HUES6 (cell line): ENCODE results near the gene SEPTIN2.
"Not testable (repeated sequence)": the region's sequence is repeated elsewhere in the genome, so short reads cannot be mapped to it uniquely, and the experiment has no call there.

Source experiments
- H3K27ac ChIP-seq: 2 replicates; pipeline ENCODE4 v1.7.0; 2013; ENCODE audit warnings: low read depth, mild to moderate bottlenecking, low read length, inconsistent platforms
- H3K27me3 ChIP-seq: 2 replicates; pipeline ENCODE4 v1.6.1; 2013; ENCODE audit warnings: low read length; ENCODE audit not compliant: control insufficient read depth, insufficient read depth
- H3K36me3 ChIP-seq: 2 replicates; pipeline ENCODE4 v1.6.1; 2013; ENCODE audit warnings: low read length; ENCODE audit not compliant: control insufficient read depth, insufficient read depth
- H3K4me1 ChIP-seq: 2 replicates; pipeline ENCODE4 v1.6.1; 2013; ENCODE audit warnings: low read length; ENCODE audit not compliant: control insufficient read depth, insufficient read depth
- H3K4me3 ChIP-seq: 2 replicates; pipeline ENCODE4 v1.5.1; 2013; ENCODE audit warnings: low read depth, low read length
- H3K9ac ChIP-seq: one replicate; pipeline ENCODE4 v1.6.1; 2013; ENCODE audit warnings: mild to moderate bottlenecking, low read length
- H3K9me3 ChIP-seq: 2 replicates; pipeline ENCODE4 v1.6.1; 2013; ENCODE audit warnings: low read depth, low read length; ENCODE audit not compliant: control insufficient read depth, insufficient read depth

SEPTIN2 gene

DNA sequence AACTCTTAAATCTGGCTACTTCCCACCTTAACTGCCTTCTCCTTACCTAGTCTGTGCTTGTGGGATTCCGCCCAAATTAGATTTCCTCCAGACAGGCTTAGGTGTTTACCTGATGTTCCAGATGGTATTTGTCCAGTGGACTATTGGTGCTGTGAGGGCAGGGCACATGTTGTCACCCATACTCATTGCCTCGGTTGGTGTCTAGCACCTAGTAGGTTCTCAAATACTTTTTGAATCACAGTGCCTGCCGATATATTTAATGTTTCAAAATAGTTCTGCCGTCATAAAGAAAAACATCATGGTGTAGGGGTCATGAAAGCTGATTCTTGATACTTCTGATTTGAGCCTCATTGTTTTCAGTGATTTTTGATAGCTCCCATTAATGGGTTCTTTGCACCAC is 1.1 kb downstream of the SEPTIN2 start:
- Histone ChIP-seq H3K9ac (peak overlapping the region; percentile 99), H3K27me3 (no peaks in the 10 kb centered on the region), H3K36me3 (peaks cover 11% of the 10 kb centered on the region), H3K27ac (peak overlapping the region; percentile 100; the same call in 1 of the 2 replicates), H3K4me3 (peak overlapping the region; percentile 97), H3K9me3 (no peaks in the 10 kb centered on the region), H3K4me1 (peaks cover 50% of the 10 kb centered on the region)

DNA sequence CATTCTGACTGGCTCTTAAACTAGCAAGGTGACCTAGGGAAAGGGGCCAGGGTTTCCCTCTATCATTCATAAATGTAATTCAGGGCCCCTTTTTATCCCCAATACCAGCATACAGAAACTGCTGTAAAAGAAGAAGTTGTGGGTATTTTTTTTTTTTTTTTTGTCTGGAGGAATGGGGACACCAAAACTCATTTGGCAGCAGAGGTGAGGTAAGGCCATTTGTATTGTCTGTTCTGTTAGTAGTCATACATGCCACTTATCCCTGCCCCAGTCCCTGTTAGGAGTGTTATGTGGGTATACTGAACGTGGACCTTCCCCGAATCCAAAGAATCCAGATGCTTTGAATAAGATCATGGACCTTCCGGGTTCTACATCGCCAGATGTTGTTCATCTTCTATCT is 1.7 kb downstream of the SEPTIN2 start:
- H3K36me3 ChIP-seq, result peaks cover 11% of the 10 kb centered on the region
- H3K27ac ChIP-seq, result no peak overlapping the region
- H3K4me3 ChIP-seq, result peak overlapping the region; percentile 97
- H3K4me1 ChIP-seq, result peaks cover 50% of the 10 kb centered on the region
- H3K27me3 ChIP-seq, result no peaks in the 10 kb centered on the region
- no peaks in the 10 kb centered on the region for H3K9me3 ChIP-seq
- peak overlapping the region; percentile 99 for H3K9ac ChIP-seq

DNA sequence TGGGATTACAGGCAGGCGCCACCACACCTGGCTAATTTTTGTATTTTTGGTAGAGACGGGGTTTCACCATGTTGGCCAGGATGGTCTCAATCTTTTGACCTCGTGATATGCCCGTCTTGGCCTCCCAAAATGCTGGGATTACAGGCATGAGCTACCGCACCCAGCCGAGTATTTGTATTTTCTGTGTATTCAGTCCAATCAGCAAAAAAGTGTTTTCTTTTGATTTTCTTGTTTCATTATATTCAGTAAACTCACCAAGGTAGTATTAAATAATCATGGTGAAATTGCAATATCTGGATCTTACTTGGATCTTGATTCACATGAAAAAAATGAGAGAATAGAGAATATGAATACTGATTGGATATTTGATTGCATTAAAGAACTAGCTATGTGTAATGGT is 3.1 kb downstream of the SEPTIN2 start:
- not testable (repeated sequence) for H3K9me3 ChIP-seq, H3K9ac ChIP-seq, H3K27ac ChIP-seq, H3K27me3 ChIP-seq
- peaks cover 12% of the 10 kb centered on the region for H3K36me3 ChIP-seq
- peak overlapping the region; percentile 27 for H3K4me3 ChIP-seq
- H3K4me1 ChIP-seq, result peaks cover 39% of the 10 kb centered on the region

DNA sequence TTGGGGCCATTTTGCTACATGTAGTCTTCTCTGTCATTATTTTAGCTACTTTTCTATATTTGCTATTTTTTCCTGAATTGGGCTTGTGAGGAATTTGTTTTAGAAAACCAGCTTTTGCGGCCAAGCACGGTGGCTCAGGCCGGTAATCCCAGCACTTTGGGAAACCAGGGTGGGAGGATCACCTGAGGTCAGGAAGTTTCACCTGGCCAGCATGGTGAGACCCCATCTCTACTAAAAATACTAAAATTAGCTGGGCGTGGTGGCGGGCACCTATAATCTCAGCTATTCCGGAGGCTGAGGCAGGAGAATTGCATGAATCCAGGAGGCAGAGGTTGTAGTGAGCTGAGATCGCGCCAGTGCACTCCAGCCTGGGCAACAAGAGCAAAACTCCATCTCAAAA is 4.7 kb downstream of the SEPTIN2 start:
- Histone ChIP-seq H3K27me3 (no peaks in the 10 kb centered on the region), H3K4me1 (peaks cover 34% of the 10 kb centered on the region), H3K4me3 (no peak overlapping the region), H3K9ac (no peak overlapping the region), H3K9me3 (no peaks in the 10 kb centered on the region), H3K36me3 (peaks cover 28% of the 10 kb centered on the region), H3K27ac (no peak overlapping the region)

DNA sequence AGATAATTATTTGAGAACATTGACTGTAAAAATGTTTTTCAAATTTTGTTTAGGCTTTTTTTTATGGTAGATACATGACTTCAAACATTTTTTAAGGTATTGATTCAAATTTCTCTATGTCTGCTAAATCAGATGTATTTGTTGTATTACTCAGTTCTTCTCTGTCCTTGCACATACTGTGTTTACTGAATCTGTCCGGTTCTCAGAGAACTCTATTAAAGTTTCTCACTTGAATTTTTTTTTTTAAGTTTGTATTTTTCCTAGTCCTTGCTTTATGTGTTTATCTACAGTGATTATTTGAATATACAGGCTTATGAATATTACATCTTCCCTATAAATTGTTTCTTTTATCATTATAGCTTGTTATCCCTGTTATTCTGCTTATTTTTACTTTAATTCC is 5.3 kb downstream of the SEPTIN2 start:
- peaks cover 34% of the 10 kb centered on the region for H3K4me1 ChIP-seq
- peaks cover 34% of the 10 kb centered on the region for H3K36me3 ChIP-seq
- H3K9me3 ChIP-seq, result no peaks in the 10 kb centered on the region
- no peak overlapping the region for H3K4me3 ChIP-seq
- H3K27ac ChIP-seq, result no peak overlapping the region
- no peak overlapping the region for H3K9ac ChIP-seq
- no peaks in the 10 kb centered on the region for H3K27me3 ChIP-seq

DNA sequence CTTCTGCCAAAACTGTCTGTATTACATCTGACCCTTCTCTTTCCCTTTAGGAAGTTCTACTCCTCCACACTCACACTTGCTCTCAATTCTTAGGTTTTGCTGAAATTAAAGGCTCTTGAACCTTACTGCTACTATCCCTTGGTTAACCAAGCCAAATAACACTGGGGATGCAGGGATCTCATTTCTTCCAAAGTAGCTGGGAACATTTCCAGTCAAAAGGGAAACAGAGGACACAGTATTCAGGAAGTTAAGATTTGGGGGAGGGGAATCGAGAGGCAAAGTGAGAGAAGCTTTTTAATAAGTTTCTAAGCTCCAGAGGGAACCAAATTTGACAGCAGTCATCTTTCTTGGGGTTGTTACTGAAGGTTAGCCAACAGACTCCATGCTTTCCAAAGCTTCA is 6.2 kb downstream of the SEPTIN2 start:
- Histone ChIP-seq H3K27ac (no peak overlapping the region), H3K9ac (no peak overlapping the region), H3K4me3 (no peak overlapping the region), H3K9me3 (no peaks in the 10 kb centered on the region), H3K27me3 (no peaks in the 10 kb centered on the region), H3K36me3 (peaks cover 42% of the 10 kb centered on the region), H3K4me1 (peaks cover 34% of the 10 kb centered on the region)

DNA sequence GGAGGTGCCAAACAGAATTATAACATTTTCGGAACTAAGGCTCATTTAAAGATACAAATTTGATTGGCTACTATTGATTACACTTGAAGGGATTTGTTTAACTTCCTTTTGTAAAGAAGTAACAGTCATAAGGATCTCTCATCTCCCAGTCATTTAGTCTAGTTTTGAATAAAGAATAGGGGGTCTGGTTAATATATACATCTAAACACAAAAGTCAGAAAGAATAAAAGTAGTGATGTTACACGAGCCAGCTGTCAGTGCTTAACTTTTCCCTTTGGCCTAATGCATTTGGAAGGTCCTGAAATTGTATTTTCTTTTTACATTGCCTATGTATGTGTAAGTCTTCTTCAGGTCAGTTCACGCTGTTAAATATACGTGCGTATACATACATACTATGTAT is 8.1 kb downstream of the SEPTIN2 start:
- Histone ChIP-seq H3K27ac (no peak overlapping the region), H3K9me3 (no peaks in the 10 kb centered on the region), H3K9ac (no peak overlapping the region), H3K4me1 (peaks cover 24% of the 10 kb centered on the region), H3K4me3 (no peak overlapping the region), H3K36me3 (peaks cover 45% of the 10 kb centered on the region), H3K27me3 (no peaks in the 10 kb centered on the region)

DNA sequence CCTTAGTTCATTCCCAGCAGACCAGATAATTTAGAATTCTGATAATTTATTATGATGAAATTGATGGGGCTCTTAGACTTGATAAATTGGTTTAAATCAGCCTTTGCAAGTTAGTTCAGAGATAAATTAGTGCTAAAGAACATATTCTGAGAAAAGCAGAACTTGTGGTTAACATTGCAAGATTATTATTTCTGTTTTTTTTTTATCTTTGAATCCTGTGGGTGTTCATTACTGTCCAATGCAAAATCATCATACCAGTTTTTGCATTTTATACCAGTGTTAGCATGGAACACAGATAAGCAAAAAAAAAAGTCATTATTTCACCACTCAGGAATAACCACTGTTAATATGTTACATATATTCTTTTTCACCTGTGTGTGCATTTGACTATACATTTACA is 9.1 kb downstream of the SEPTIN2 start:
- no peak overlapping the region for H3K9ac ChIP-seq
- no peak overlapping the region for H3K27ac ChIP-seq
- no peaks in the 10 kb centered on the region for H3K9me3 ChIP-seq
- H3K4me1 ChIP-seq, result peaks cover 17% of the 10 kb centered on the region
- no peaks in the 10 kb centered on the region for H3K27me3 ChIP-seq
- no peak overlapping the region for H3K4me3 ChIP-seq
- peaks cover 51% of the 10 kb centered on the region for H3K36me3 ChIP-seq

DNA sequence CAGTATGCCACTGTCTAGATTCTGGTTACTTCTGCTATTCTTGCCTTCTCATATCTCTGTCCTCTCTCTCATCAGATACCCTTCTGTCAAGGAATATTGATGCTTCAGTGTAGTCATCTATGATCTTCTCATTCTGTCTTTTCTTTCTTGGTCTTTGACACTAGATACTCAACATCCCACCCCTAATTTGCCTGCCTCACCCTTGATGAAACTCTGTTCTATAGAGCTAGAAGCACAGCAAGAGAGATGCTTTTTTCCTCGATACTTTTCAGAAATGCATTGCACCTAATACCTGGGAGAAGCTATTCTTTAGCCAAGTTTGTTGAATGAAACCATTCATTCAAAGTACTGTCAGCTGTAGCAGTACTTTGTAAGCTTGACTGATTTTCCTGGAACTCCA is 9.5 kb downstream of the SEPTIN2 start:
- Histone ChIP-seq H3K36me3 (peaks cover 56% of the 10 kb centered on the region), H3K4me1 (peaks cover 13% of the 10 kb centered on the region), H3K27me3 (no peaks in the 10 kb centered on the region), H3K27ac (no peak overlapping the region), H3K4me3 (no peak overlapping the region), H3K9ac (no peak overlapping the region), H3K9me3 (no peaks in the 10 kb centered on the region)

DNA sequence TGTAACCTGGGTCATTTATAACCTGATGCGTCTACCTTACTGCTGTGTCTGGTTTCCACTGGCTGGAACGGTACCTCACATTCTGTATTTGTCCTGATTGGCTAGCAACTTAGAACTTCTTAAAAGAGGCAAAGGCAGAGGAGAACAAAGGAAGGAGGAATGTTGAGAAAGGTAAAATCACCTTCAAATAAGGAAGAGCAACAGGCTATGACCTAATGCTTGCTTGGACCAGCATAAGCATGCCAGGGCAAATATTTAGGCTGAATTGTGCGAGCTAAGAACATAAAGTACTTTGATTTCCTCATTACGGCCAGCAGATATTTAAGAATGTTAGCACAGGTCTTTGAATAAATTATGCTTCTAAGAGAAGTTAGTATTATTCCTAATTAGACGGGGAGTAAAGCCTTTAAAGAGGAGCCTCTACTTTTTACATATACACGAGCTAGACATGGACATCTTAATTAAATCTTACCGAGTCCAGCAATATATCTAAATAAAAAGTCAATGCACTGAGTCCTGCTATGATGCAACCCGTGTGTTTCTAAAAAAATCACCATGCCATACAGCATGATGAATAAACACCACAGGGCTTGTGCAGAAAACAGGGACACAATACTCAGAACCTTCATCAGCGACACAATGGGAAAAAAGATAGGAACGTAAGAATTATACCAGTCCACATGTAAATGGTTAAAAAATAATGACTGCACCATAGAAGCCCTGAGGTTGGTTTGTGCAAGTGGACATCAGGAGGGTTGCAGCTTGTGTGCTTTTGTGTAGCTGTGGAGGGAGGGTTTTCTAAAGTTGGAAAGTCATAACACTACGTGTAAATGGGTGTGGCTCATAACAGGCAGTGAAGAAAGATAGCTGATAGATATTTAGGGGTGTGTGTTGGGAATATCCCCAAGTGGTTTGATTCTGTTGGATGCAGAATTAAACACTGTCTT is 14.2 kb downstream of the SEPTIN2 start:
- Histone ChIP-seq H3K9me3 (no peaks in the 10 kb centered on the region), H3K27me3 (no peaks in the 10 kb centered on the region), H3K4me3 (no peak overlapping the region), H3K36me3 (peaks cover 80% of the 10 kb centered on the region), H3K4me1 (no peaks in the 10 kb centered on the region), H3K27ac (0 out of 2 replicates have a peak overlapping the region, but pooled peaks have one; percentile 15), H3K9ac (no peak overlapping the region)

DNA sequence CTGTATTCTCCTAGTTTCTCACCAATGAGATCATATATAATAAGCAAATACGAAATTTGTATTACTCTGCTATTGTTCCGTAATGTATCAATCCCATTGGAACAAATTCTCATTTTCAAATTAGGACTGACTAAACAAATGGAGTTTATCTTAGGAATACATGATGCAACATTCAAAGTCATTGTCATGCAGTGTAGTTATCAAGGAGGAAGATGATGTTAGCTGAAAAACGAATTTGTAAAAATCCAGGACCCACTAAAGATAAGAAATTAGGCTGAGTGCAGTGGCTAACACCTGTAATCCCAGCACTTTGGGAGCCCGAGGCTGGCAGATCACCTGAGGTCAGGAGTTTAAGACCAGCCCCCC is 14.9 kb downstream of the SEPTIN2 start:
- Histone ChIP-seq H3K9me3 (no peaks in the 10 kb centered on the region), H3K4me1 (no peaks in the 10 kb centered on the region), H3K36me3 (peaks cover 80% of the 10 kb centered on the region), H3K27ac (0 out of 2 replicates have a peak overlapping the region, but pooled peaks have one; percentile 15), H3K4me3 (no peak overlapping the region), H3K27me3 (no peaks in the 10 kb centered on the region), H3K9ac (no peak overlapping the region)
